K562 (cell line): ENCODE results near the gene CD248. TPM values are rescaled to one million over a fixed set of nuclear protein-coding genes. Genes with fewer than 3 reads are reported as not detected.

Experiments
- CHD4 ChIP-seq: fragments of 200-600 bp; sonication (generic); IDR thresholded peaks from 3 replicates; pipeline ENCODE4 v1.6.1; 2012; ENCODE audit warnings: low read depth, mild to moderate bottlenecking, mixed read lengths, low read length, inconsistent platforms; ENCODE audit not compliant: insufficient read depth, insufficient replicate concordance, poor library complexity, severe bottlenecking
- E2F3 ChIP-seq: fragments of 250-450 bp; sonication (Bioruptor Pico); IDR thresholded peaks from 2 replicates; pipeline ENCODE4 v1.4.0; 2020; ENCODE audit warnings: mild to moderate bottlenecking
- GTF2E2 ChIP-seq: fragments of 200-800 bp; sonication (Bioruptor generic); IDR thresholded peaks from 2 replicates; pipeline ENCODE4 v1.6.1; 2016; ENCODE audit warnings: missing genetic modification characterization, missing compliant biosample characterization
- HLTF ChIP-seq: fragments of 450-650 bp; IDR thresholded peaks from 2 replicates; pipeline ENCODE4 v1.6.1; 2016
- HNRNPK ChIP-seq: fragments of 200-400 bp; formaldehyde crosslinking; IDR thresholded peaks from one replicate; pipeline ENCODE4 v1.6.1; 2018; ENCODE audit warnings: mild to moderate bottlenecking, low read depth, low read length; ENCODE audit not compliant: poor library complexity, severe bottlenecking
- PHTF2 ChIP-seq: fragments of 250-450 bp; sonication (Bioruptor Pico); IDR thresholded peaks from 2 replicates; pipeline ENCODE4 v1.5.0; 2021; ENCODE audit warnings: mild to moderate bottlenecking
- SIN3A ChIP-seq, 2 experiments: fragments of 150-350 bp in 1 of 2; IDR thresholded peaks; 2 replicates each; pipeline ENCODE4 v1.6.1; 2011 to 2016; ENCODE audit warnings: borderline replicate concordance in 2 of 2, low read depth in 2 of 2, low read length in 2 of 2, mild to moderate bottlenecking in 2 of 2, moderate library complexity in 2 of 2; ENCODE audit not compliant: control insufficient read depth in 1 of 2
- ZBTB7A ChIP-seq: IDR thresholded peaks from 2 replicates; pipeline ENCODE4 v1.6.1; 2011; ENCODE audit warnings: low read depth, mild to moderate bottlenecking, low read length, moderate library complexity, borderline replicate concordance; ENCODE audit not compliant: control insufficient read depth
- ZC3H11A ChIP-seq: IDR thresholded peaks from 2 replicates; pipeline ENCODE4 v1.6.1; 2012; ENCODE audit warnings: low read depth, low read length, improper control_type of control experiment
- ZFP1 ChIP-seq: fragments of 450-650 bp; formaldehyde crosslinking; IDR thresholded peaks from 2 replicates; pipeline ENCODE4 v1.4.0; 2020; ENCODE audit warnings: mild to moderate bottlenecking, mixed read lengths
- ZNF124 ChIP-seq: sonication (generic); formaldehyde crosslinking; IDR thresholded peaks from 2 replicates; pipeline ENCODE4 v1.8.1; 2022; ENCODE audit warnings: missing genetic modification reagents
- ZNF23 ChIP-seq: fragments of 250-450 bp; sonication (Bioruptor Pico); IDR thresholded peaks from 2 replicates; pipeline ENCODE4 v1.4.0; 2020; ENCODE audit warnings: mild to moderate bottlenecking
- ZNF778 ChIP-seq: fragments of 450-650 bp; formaldehyde crosslinking; IDR thresholded peaks from 2 replicates; pipeline ENCODE4 v1.4.0; 2020; ENCODE audit warnings: mild to moderate bottlenecking, moderate library complexity
- polyA plus RNA-seq, 8 experiments: library from polyadenylated mRNA; depleted of rRNA in 4 of 8; stranded (reverse) in 5 of 8; unstranded in 3 of 8; fragments of >200 nt; fragmentation: Nextera tagmentation in 2 of 8; fragmentation: Illumina TruSeq in 1 of 8; extraction: Ambion mirVana in 2 of 8; extraction: Trizol in 1 of 8; gene quantifications; 2 replicates each; pipeline versions ENCODE4 v1.2.1 to v1.2.3, GENCODE V29; 2011 to 2014; ENCODE audit warnings: inconsistent platforms in 1 of 8, missing spikeins in 1 of 8
- total RNA-seq, 7 experiments: library from RNA; depleted of rRNA in 6 of 7; stranded (reverse); fragments of >200 nt in 6 of 7; fragmentation: Illumina TruSeq in 2 of 7; extraction: Trizol in 2 of 7; gene quantifications; 2 replicates each; pipeline versions ENCODE4 v1.2.1 to v1.2.3, GENCODE V29; 2011 to 2021; ENCODE audit warnings: low replicate concordance in 1 of 7
- TF ChIP-seq, protein P1 (sequence below): fragments of 250-450 bp; sonication (Bioruptor Pico); IDR thresholded peaks from 2 replicates; pipeline ENCODE4 v1.8.0; 2021; ENCODE audit warnings: mild to moderate bottlenecking, moderate library complexity
- TF ChIP-seq, protein P2 (sequence below), 3 experiments: fragments of 200-800 bp in 1 of 3; fragments of 250-450 bp in 1 of 3; fragments of 450-650 bp in 1 of 3; sonication (Bioruptor Pico) in 1 of 3; sonication (Bioruptor generic) in 1 of 3; formaldehyde crosslinking in 1 of 3; IDR thresholded peaks; 2 replicates each; pipeline versions ENCODE4 v1.6.1 to v1.8.0; 2016 to 2022; ENCODE audit warnings: mild to moderate bottlenecking in 2 of 3, missing genetic modification characterization in 2 of 3, missing compliant biosample characterization in 1 of 3, moderate library complexity in 1 of 3
- TF ChIP-seq, protein P3 (sequence below): sonication (generic); formaldehyde crosslinking; IDR thresholded peaks from 2 replicates; pipeline ENCODE4 v1.8.0; 2022; ENCODE audit warnings: mild to moderate bottlenecking, missing genetic modification reagents
- TF ChIP-seq, protein P4 (sequence below): fragments of 450-650 bp; IDR thresholded peaks from 2 replicates; pipeline ENCODE4 v1.6.1; 2017; ENCODE audit warnings: mild to moderate bottlenecking, moderate library complexity

The CD248 gene
- total and polyA plus RNA-seq, 9 of the 15 experiments (the other 6 are each of a cell fraction or from before 2014, with no cell fraction given): 0.09 TPM; not detected in 8

DNA sequence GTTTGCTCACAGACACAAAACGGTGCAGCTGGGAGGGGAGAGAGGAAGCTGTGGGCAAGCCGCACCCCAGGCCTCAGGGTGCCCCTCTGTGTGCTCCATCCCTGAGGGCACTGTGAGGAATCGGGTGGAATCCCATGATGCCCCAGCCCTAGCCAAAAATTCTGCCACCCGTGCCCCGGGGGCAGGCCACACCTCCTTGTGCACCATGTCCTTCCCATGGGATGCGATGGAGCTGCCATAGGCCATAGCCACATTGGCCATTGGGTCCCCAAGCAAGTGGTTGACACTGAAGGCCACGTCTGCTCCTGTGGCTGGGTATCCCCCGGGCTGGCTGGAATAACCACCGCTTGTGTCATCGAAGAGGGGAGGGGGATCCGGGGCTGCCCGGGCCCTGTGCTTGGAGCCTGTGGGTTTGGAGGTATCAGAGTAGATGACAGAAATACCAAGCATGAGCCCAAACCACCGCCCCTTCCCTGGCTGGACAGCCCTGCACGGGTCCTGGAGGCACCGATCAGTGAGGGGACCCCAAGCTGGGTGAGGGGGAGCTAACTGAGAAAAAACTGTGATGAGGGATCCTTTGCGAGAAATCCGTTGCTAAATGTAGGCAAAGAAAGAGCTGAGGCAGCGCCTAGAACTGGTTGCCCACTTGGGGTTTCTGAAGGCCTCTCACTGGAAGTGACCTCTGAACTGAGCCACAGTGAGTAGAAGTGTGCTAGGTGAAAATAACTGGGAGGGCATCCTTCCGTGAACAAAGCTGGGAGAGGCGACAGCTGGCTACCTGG is 28.8 kb downstream of the CD248 start (continued):
- TF ChIP-seq, protein P1, sequence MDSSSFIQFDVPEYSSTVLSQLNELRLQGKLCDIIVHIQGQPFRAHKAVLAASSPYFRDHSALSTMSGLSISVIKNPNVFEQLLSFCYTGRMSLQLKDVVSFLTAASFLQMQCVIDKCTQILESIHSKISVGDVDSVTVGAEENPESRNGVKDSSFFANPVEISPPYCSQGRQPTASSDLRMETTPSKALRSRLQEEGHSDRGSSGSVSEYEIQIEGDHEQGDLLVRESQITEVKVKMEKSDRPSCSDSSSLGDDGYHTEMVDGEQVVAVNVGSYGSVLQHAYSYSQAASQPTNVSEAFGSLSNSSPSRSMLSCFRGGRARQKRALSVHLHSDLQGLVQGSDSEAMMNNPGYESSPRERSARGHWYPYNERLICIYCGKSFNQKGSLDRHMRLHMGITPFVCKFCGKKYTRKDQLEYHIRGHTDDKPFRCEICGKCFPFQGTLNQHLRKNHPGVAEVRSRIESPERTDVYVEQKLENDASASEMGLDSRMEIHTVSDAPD (CRISPR knock-in tag): no peak
- TF ChIP-seq ZNF778 (CRISPR knock-in tag): no peak
- TF ChIP-seq, protein P2, sequence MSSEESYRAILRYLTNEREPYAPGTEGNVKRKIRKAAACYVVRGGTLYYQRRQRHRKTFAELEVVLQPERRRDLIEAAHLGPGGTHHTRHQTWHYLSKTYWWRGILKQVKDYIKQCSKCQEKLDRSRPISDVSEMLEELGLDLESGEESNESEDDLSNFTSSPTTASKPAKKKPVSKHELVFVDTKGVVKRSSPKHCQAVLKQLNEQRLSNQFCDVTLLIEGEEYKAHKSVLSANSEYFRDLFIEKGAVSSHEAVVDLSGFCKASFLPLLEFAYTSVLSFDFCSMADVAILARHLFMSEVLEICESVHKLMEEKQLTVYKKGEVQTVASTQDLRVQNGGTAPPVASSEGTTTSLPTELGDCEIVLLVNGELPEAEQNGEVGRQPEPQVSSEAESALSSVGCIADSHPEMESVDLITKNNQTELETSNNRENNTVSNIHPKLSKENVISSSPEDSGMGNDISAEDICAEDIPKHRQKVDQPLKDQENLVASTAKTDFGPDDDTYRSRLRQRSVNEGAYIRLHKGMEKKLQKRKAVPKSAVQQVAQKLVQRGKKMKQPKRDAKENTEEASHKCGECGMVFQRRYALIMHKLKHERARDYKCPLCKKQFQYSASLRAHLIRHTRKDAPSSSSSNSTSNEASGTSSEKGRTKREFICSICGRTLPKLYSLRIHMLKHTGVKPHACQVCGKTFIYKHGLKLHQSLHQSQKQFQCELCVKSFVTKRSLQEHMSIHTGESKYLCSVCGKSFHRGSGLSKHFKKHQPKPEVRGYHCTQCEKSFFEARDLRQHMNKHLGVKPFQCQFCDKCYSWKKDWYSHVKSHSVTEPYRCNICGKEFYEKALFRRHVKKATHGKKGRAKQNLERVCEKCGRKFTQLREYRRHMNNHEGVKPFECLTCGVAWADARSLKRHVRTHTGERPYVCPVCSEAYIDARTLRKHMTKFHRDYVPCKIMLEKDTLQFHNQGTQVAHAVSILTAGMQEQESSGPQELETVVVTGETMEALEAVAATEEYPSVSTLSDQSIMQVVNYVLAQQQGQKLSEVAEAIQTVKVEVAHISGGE (CRISPR knock-in tag; IDR thresholded peaks at IDR 0.05): no peak
- TF ChIP-seq ZFP1 (CRISPR knock-in tag): no peak
- TF ChIP-seq, protein P3, sequence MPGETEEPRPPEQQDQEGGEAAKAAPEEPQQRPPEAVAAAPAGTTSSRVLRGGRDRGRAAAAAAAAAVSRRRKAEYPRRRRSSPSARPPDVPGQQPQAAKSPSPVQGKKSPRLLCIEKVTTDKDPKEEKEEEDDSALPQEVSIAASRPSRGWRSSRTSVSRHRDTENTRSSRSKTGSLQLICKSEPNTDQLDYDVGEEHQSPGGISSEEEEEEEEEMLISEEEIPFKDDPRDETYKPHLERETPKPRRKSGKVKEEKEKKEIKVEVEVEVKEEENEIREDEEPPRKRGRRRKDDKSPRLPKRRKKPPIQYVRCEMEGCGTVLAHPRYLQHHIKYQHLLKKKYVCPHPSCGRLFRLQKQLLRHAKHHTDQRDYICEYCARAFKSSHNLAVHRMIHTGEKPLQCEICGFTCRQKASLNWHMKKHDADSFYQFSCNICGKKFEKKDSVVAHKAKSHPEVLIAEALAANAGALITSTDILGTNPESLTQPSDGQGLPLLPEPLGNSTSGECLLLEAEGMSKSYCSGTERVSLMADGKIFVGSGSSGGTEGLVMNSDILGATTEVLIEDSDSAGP: no peak
- no peak for TF ChIP-seq E2F3 (CRISPR knock-in tag)
- TF ChIP-seq, protein P4, sequence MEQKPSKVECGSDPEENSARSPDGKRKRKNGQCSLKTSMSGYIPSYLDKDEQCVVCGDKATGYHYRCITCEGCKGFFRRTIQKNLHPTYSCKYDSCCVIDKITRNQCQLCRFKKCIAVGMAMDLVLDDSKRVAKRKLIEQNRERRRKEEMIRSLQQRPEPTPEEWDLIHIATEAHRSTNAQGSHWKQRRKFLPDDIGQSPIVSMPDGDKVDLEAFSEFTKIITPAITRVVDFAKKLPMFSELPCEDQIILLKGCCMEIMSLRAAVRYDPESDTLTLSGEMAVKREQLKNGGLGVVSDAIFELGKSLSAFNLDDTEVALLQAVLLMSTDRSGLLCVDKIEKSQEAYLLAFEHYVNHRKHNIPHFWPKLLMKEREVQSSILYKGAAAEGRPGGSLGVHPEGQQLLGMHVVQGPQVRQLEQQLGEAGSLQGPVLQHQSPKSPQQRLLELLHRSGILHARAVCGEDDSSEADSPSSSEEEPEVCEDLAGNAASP: no peak
- no peak for TF ChIP-seq ZC3H11A
- 0 out of 4 replicates have a peak, but pooled peaks of 1 of the 2 experiments have one; percentile 17 for TF ChIP-seq SIN3A (IDR thresholded peaks at IDR 0.05; ENCODE audit: borderline replicate concordance in 2 of 2, control insufficient read depth in 1 of 2, low read depth in 2 of 2, low read length in 2 of 2)
- 0 out of 2 replicates have a peak, but pooled peaks have one; percentile 4 for TF ChIP-seq GTF2E2 (tag)
- TF ChIP-seq HLTF: no peak
- TF ChIP-seq ZNF23: no peak
- TF ChIP-seq HNRNPK: no peak
- TF ChIP-seq CHD4: no peak
- TF ChIP-seq ZNF124 (CRISPR knock-in tag): no peak
- TF ChIP-seq ZBTB7A: 0 out of 2 replicates have a peak, but pooled peaks have one; percentile 32
- TF ChIP-seq PHTF2 (CRISPR knock-in tag): no peak
